Neural cell (in vitro differentiated cells): Measurements from ENCODE around the gene ME1. TPM values are rescaled to one million over a fixed set of nuclear protein-coding genes. Genes with fewer than 3 reads are reported as not detected.

Experiments used
- H2AFZ ChIP-seq: fragments of 200-600, 300-800 bp; sonication (generic), shearing (Covaris generic); 2 replicates; pipeline ENCODE4 v1.6.0; 2014; ENCODE audit warnings: low read depth, mild to moderate bottlenecking, antibody characterized with exemption, low read length, moderate library complexity
- H3F3A ChIP-seq: fragments of 200-600 bp; shearing (Covaris generic); 2 replicates; pipeline ENCODE4 v1.6.1; 2016; ENCODE audit warnings: mild to moderate bottlenecking, moderate library complexity, mixed read lengths, antibody characterized with exemption, low read length; ENCODE audit not compliant: insufficient read depth, poor library complexity, severe bottlenecking
- H3K27ac ChIP-seq: fragments of 200-600, 300-800 bp; sonication (generic), shearing (Covaris generic); 2 replicates; pipeline ENCODE4 v1.5.1; 2014; ENCODE audit warnings: mild to moderate bottlenecking, low read length, moderate library complexity
- H3K27me3 ChIP-seq: fragments of 300-800, 200-600 bp; sonication (generic), shearing (Covaris generic); 2 replicates; pipeline ENCODE4 v1.6.0; 2014; ENCODE audit warnings: mild to moderate bottlenecking, low read depth, low read length, moderate library complexity; ENCODE audit not compliant: insufficient read depth
- H3K36me3 ChIP-seq: fragments of 300-800, 200-600 bp; sonication (generic), shearing (Covaris generic); 2 replicates; pipeline ENCODE4 v1.5.1; 2014; ENCODE audit warnings: mild to moderate bottlenecking, antibody characterized with exemption, low read length, moderate library complexity; ENCODE audit not compliant: insufficient read depth
- H3K4me2 ChIP-seq: fragments of 300-800, 200-600 bp; sonication (generic), shearing (Covaris generic); 2 replicates; pipeline ENCODE4 v1.6.0; 2014; ENCODE audit warnings: mild to moderate bottlenecking, low read length
- H3K4me3 ChIP-seq: fragments of 300-800, 200-600 bp; sonication (generic), shearing (Covaris generic); 2 replicates; pipeline ENCODE4 v1.5.1; 2014; ENCODE audit warnings: mild to moderate bottlenecking, low read length, moderate library complexity
- H3K79me2 ChIP-seq: fragments of 200-600 bp; shearing (Covaris generic); replicated peaks from 2 replicates; pipeline ENCODE4 v1.6.0; 2014; ENCODE audit warnings: mild to moderate bottlenecking, low read length, moderate library complexity; ENCODE audit not compliant: insufficient read depth
- H3K9ac ChIP-seq: fragments of 300-800, 200-600 bp; sonication (generic), shearing (Covaris generic); 2 replicates; pipeline ENCODE4 v1.6.1; 2016; ENCODE audit warnings: mild to moderate bottlenecking, low read length, mixed read lengths
- H3K9me2 ChIP-seq: fragments of 200-600 bp; shearing (Covaris generic); 2 replicates; pipeline ENCODE4 v1.6.1; 2016; ENCODE audit warnings: mild to moderate bottlenecking, low read length, mixed read lengths; ENCODE audit not compliant: insufficient read depth
- H3K9me3 ChIP-seq: fragments of 200-600, 300-800 bp; sonication (generic), shearing (Covaris generic); 2 replicates; pipeline ENCODE4 v1.6.1; 2016; ENCODE audit warnings: mild to moderate bottlenecking, mixed run types, low read length, moderate library complexity, mixed read lengths
- H4K20me1 ChIP-seq: fragments of 200-600 bp; shearing (Covaris generic); 2 replicates; pipeline ENCODE4 v1.6.1; 2016; ENCODE audit warnings: mild to moderate bottlenecking, mixed run types; ENCODE audit not compliant: insufficient read depth
- CTCF ChIP-seq: fragments of 450-650 bp; IDR thresholded peaks from 2 replicates; pipeline ENCODE4 v1.5.1; 2014; ENCODE audit warnings: antibody characterized with exemption, mild to moderate bottlenecking, moderate library complexity; ENCODE audit not compliant: poor library complexity, severe bottlenecking
- EP300 ChIP-seq: fragments of 450-650 bp; conservative IDR thresholded peaks from 2 replicates; pipeline ENCODE4 v1.6.1; 2014; ENCODE audit warnings: antibody characterized with exemption, mild to moderate bottlenecking, moderate library complexity; ENCODE audit not compliant: poor library complexity, severe bottlenecking
- EZH2 ChIP-seq: fragments of 200-600, 300-800 bp; shearing (Covaris generic), sonication (generic); IDR thresholded peaks from 2 replicates; pipeline ENCODE4 v1.6.1; 2014; ENCODE audit warnings: antibody characterized with exemption, low read length, borderline replicate concordance, mild to moderate bottlenecking; ENCODE audit not compliant: insufficient read depth, poor library complexity, severe bottlenecking
- MXI1 ChIP-seq: fragments of 450-650 bp; conservative IDR thresholded peaks from 2 replicates; pipeline ENCODE4 v1.6.1; 2014; ENCODE audit warnings: antibody characterized with exemption, mild to moderate bottlenecking; ENCODE audit not compliant: poor library complexity, severe bottlenecking
- POLR2AphosphoS5 ChIP-seq: IDR thresholded peaks from 2 replicates; pipeline ENCODE4 v1.6.1; 2012
- RAD21 ChIP-seq: fragments of 450-650 bp; conservative IDR thresholded peaks from 2 replicates; pipeline ENCODE4 v1.6.1; 2014; ENCODE audit warnings: antibody characterized with exemption, mild to moderate bottlenecking, moderate library complexity
- REST ChIP-seq: IDR thresholded peaks from 2 replicates; pipeline ENCODE4 v1.6.1; 2012; ENCODE audit warnings: borderline replicate concordance
- SMC3 ChIP-seq: fragments of 450-650 bp; conservative IDR thresholded peaks from 2 replicates; pipeline ENCODE4 v1.6.1; 2014; ENCODE audit warnings: antibody characterized with exemption, mild to moderate bottlenecking, moderate library complexity; ENCODE audit not compliant: poor library complexity
- TAF1 ChIP-seq: IDR thresholded peaks from 2 replicates; pipeline ENCODE4 v1.6.1; 2012; ENCODE audit warnings: low read depth
- polyA plus RNA-seq: library from polyadenylated mRNA; depleted of rRNA; stranded (reverse); fragments of >200 nt; gene quantifications from 2 replicates; pipeline ENCODE4 v1.2.3, GENCODE V29; 2014

Gene ME1
- polyA plus RNA-seq, 1 donor from 2014 or later = 0.09 TPM

DNA sequence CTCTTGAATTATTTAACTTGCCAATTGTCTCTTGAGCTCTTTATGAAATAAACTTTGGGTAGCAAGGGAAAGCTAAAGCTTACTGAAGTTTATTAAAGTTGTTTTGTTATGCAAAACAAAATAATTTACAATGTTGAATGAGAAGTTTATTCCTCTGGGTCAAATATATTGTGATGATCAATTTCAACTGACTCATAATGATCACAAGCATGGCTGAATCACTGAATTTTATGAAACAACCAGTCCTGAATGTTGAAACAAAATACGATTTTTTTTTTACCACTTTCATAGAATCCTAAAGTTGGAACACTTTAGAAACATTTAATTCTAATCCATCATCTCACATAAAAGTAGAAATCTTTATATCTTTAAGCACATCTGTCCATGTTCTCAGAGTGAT, 127.4 kb downstream of the ME1 start:
- H3K79me2 ChIP-seq = no peaks in the 10 kb centered on the region
- no peaks in the 10 kb centered on the region for H3K36me3 ChIP-seq
- H3K9me2 ChIP-seq = no peaks in the 10 kb centered on the region
- H3K9me3 ChIP-seq = no peaks in the 10 kb centered on the region
- H4K20me1 ChIP-seq = no peaks in the 10 kb centered on the region
- H3K9ac ChIP-seq = no peak overlapping the region
- TF ChIP-seq MXI1 = no peak
- no peak for TF ChIP-seq REST
- TF ChIP-seq POLR2AphosphoS5 = no peak
- no peak for TF ChIP-seq EZH2
- no peak for TF ChIP-seq SMC3
- no peaks in the 10 kb centered on the region for H3F3A ChIP-seq
- H3K27me3 ChIP-seq = no peaks in the 10 kb centered on the region
- no peak overlapping the region for H3K4me3 ChIP-seq
- no peak overlapping the region for H3K27ac ChIP-seq
- no peak overlapping the region for H3K4me2 ChIP-seq
- H2AFZ ChIP-seq = no peak overlapping the region

DNA sequence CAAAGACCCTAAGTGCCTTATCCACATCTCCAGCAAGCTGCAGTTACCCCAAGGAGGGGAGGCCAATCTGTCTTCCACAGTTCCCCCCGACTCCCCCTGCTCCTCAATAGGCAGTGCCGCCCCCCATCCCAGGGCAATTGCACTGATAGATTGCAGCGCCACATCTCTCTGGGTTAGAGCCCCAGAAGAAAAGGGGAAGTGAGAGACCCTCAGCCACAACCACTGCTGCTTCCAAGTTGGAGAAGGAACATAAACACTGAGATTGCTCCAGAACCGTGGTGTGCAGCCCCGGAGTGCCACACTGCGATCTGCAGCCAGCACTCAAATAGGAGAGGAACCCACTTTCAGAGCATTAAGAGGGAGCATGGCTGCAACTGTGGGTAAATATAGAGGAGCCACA, 136.2 kb downstream of the ME1 start:
- H3K79me2 ChIP-seq = no peaks in the 10 kb centered on the region
- no peak overlapping the region for H3K27ac ChIP-seq
- no peaks in the 10 kb centered on the region for H3K36me3 ChIP-seq
- no peak overlapping the region for H3K9ac ChIP-seq
- H3K9me2 ChIP-seq = no peaks in the 10 kb centered on the region
- H3K4me3 ChIP-seq = no peak overlapping the region
- no peak for TF ChIP-seq POLR2AphosphoS5
- no peak for TF ChIP-seq EZH2
- TF ChIP-seq RAD21 = no peak
- TF ChIP-seq MXI1 = no peak
- no peak for TF ChIP-seq SMC3
- no peak for TF ChIP-seq TAF1
- TF ChIP-seq CTCF = no peak
- TF ChIP-seq REST = no peak
- no peak for TF ChIP-seq EP300
- no peaks in the 10 kb centered on the region for H4K20me1 ChIP-seq
- H2AFZ ChIP-seq = no peak overlapping the region
- no peaks in the 10 kb centered on the region for H3F3A ChIP-seq
- H3K9me3 ChIP-seq = no peaks in the 10 kb centered on the region
- no peak overlapping the region for H3K4me2 ChIP-seq
- no peaks in the 10 kb centered on the region for H3K27me3 ChIP-seq
